ENCODE results near the gene GLG1.

GLG1 gene

GRCh38 chr16:74606521-74607309 lies at the start of gene GLG1:
Gene GLG1, minus strand, starts transcription at chr16:74607114. Its CDS starts 20 bp downstream, at chr16:74607094.
- no peak for TF ChIP-seq CTCF (IDR thresholded peaks at IDR 0.05)

GRCh38 chr16:74654536-74655050 lies 47.7 kb upstream of the GLG1 start:
- no peak for TF ChIP-seq CTCF (IDR thresholded peaks at IDR 0.05)

GRCh38 chr16:74652249-74652648 lies 45.3 kb upstream of the GLG1 start:
- no peak for TF ChIP-seq CTCF (IDR thresholded peaks at IDR 0.05)

- no peak for TF ChIP-seq CTCF (IDR thresholded peaks at IDR 0.05)
Measured at GRCh38 chr16:74651841-74652240, 44.9 kb upstream of the GLG1 start.

- TF ChIP-seq CTCF (IDR thresholded peaks at IDR 0.05): peak; percentile 74
Measured at GRCh38 chr16:74650966-74651567, 44.2 kb upstream of the GLG1 start.

- no peak for TF ChIP-seq CTCF (IDR thresholded peaks at IDR 0.05)
Measured at GRCh38 chr16:74649839-74650504, 43.1 kb upstream of the GLG1 start.

- no peak for TF ChIP-seq CTCF (IDR thresholded peaks at IDR 0.05)
Measured at GRCh38 chr16:74641969-74642368, 35.1 kb upstream of the GLG1 start.

Data from LNCAP (cell line).